ENCODE measurements around the gene FANCD2.
"Not testable (repeated sequence)": the region's sequence is repeated elsewhere in the genome, so short reads cannot be mapped to it uniquely, and the experiment has no call there.

The FANCD2 gene

DNA sequence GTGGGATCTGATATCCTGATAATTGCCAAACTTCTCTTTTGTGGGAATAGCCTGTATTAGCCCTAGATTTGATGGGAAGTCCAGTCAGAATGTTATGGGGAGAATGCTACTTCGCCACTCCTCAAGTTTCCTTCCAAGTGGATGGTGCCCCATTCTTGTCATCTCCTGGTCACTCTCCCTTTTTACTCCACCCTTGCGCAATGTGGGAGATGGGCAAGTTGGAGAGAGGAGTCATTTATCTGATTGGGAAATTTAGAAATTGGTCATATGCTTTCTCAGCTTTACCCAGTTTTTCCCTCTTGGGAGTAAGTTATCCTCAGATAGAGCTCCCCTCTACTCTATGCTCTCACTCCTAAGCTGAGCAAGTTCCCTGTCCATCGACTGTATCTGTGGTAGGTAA lies 67.4 kb downstream of the FANCD2 start:
- H3K4me3 Mint-ChIP-seq = no peak overlapping the region
- intact Hi-C loops (cut with micrococcal nuclease) = no loop called here
- H3K27ac Mint-ChIP-seq = no peak overlapping the region
- no peaks in the 10 kb centered on the region for H3K27me3 Mint-ChIP-seq
- no peaks in the 10 kb centered on the region for H3K4me1 Mint-ChIP-seq (ENCODE audit: low read depth)
- no peaks in the 10 kb centered on the region for H3K9me3 Mint-ChIP-seq
- peaks cover 22% of the 10 kb centered on the region for H3K36me3 Mint-ChIP-seq (ENCODE audit: low read depth)

DNA sequence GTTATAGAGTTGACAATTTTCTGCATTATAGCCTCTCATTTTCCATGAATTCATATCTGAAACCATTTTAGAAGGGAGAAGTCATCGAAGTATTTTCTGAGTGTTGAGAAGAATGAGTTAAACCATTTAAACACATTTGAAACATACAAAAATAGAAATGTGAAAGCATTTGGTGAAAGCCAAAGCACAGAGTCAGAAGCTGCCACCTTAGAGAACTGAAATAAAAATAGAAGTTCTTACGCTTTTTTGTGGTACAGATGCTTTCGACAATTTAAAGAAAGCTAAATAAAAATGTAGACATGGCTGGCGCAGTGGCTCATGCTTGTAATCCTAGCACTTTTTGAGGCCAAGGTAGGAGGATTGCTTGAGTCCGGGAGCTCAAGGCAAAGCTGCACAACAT lies 72.8 kb downstream of the FANCD2 start:
- intact Hi-C loops (cut with micrococcal nuclease) = no loop called here
- Mint-ChIP-seq H3K4me3 (no peak overlapping the region), H3K9me3 (no peaks in the 10 kb centered on the region), H3K4me1 (ENCODE audit: low read depth) (no peaks in the 10 kb centered on the region), H3K27me3 (no peaks in the 10 kb centered on the region), H3K36me3 (ENCODE audit: low read depth) (peaks cover 9% of the 10 kb centered on the region), H3K27ac (no peak overlapping the region)

DNA sequence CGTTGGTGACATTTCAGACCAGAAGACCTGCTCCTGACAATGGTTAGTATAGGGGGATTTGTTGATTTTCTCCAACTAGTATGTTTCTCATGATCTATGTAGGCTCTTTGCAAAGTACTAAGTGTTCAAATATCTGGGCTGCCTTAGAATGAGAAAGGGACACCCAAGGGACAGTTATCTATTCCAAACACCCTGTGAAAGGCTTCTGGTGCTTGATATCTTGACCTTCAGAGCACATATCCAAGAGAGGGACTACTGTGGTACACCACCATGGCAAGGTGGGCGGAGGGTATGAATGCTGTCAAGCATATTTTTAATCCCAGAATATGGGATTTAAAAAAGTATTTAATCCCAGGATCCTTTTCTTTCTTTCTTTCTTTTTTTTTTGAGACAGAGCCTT lies 80.7 kb downstream of the FANCD2 start:
- intact Hi-C loops (cut with micrococcal nuclease) = no loop called here
- H3K4me1 Mint-ChIP-seq (ENCODE audit: low read depth) = no peaks in the 10 kb centered on the region
- H3K36me3 Mint-ChIP-seq (ENCODE audit: low read depth) = no peaks in the 10 kb centered on the region
- H3K27me3 Mint-ChIP-seq = no peaks in the 10 kb centered on the region
- H3K9me3 Mint-ChIP-seq = no peaks in the 10 kb centered on the region
- no peak overlapping the region for H3K27ac Mint-ChIP-seq
- H3K4me3 Mint-ChIP-seq = no peak overlapping the region

DNA sequence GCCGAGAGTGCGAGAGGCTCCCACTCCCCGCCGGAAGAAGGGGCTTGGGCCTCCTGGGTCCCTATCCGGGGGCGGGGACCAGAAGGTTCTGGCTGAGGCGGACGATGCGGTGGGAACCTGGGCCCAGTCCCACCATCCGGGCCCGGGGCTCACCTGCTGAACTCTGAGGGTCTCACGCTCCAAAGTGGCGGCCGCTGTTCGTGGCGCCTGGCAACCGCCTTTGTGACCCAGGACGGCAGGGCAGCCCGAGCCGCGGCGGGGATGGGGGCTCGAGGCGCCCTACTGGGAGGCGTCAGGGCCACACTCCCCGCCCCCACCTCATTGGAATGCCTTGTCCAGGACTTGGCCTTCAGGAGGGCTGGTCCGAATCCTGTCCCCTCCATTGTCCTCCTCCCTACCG lies 81.9 kb downstream of the FANCD2 start, which contains the start of gene FANCD2OS:
Gene FANCD2OS, minus strand, starts transcription at position 165 of the 400 bp plus-strand sequence. CDS start 3,481 bp downstream, outside the sequence.
- H3K4me1 Mint-ChIP-seq (ENCODE audit: low read depth) = no peaks in the 10 kb centered on the region
- H3K36me3 Mint-ChIP-seq (ENCODE audit: low read depth) = no peaks in the 10 kb centered on the region
- H3K27me3 Mint-ChIP-seq = no peaks in the 10 kb centered on the region
- no peaks in the 10 kb centered on the region for H3K9me3 Mint-ChIP-seq
- H3K27ac Mint-ChIP-seq = no peak within 1 kb of the TSS
- no peak within 1 kb of the TSS for H3K4me3 Mint-ChIP-seq
- intact Hi-C loops (cut with micrococcal nuclease) = no loop called here

DNA sequence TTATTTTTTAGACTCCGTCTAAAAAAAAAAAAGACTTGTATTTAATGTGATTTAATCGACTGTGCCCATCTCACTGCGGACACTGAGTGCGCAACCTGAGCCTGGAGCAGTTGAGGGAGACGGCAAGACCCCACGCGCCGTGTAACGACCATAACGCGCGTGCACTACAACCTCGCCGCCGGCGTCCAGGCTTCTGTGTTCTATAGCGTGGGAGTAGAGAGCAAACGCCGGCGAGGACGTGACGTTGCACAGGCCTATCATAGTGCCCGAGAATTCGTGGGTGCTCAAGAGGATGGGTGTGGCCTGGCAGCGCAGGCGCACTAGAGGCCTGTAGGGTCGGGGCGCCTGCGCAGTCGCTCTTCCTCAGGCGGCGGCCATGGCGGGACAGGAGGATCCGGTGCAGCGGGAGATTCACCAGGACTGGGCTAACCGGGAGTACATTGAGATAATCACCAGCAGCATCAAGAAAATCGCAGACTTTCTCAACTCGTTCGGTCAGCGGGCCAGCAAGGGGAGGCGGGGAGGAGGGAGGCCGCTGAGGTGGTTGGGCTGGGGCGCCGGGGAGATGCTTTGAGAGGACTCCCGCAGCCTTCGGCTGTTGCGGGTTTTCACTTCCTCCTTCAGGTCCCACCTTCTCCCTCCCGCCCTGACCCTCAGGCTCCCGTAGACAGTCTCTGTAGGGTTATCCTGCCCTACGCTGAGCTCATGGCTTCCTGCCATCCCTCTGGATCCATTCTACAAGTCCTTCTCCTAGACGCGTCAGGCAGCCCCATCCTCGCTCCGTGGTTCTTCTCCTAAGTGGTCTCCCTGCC lies 89.3 kb downstream of the FANCD2 start, which contains the start of gene BRK1:
Gene BRK1, plus strand, starts transcription at position 350 of the 812 bp plus-strand sequence. Its CDS starts 27 bp downstream, at position 377.
- Mint-ChIP-seq H3K36me3 (ENCODE audit: low read depth) (peaks cover 38% of the 10 kb centered on the region), H3K27me3 (no peaks in the 10 kb centered on the region), H3K9me3 (no peaks in the 10 kb centered on the region), H3K27ac (peak within 1 kb of the TSS; percentile 89), H3K4me1 (ENCODE audit: low read depth) (peaks cover 22% of the 10 kb centered on the region), H3K4me3 (peak within 1 kb of the TSS; percentile 96)
- intact Hi-C loops (cut with micrococcal nuclease) = loop anchor here (1.0 kb wide), 1 partner anchor 89 kb away; the partner anchor contains the start of gene FANCD2

DNA sequence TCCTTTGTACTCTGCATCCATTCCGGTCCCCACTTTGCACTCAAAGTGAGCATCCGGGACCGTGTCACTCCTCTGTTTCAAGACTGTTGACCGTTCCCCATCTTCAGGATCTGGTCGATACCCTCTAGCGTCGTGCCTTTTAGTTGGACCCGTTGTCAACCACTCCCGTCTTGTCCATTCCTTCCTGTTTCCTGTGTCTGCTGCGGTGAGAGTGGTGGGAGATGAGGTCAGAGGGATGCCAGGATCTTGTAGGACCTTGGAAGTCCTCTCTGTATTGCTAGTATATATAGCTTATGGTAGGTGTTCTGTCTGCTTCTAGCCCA lies 89.9 kb downstream of the FANCD2 start:
- H3K36me3 Mint-ChIP-seq (ENCODE audit: low read depth) = peaks cover 44% of the 10 kb centered on the region
- peaks cover 22% of the 10 kb centered on the region for H3K4me1 Mint-ChIP-seq (ENCODE audit: low read depth)
- intact Hi-C loops (cut with micrococcal nuclease) = no loop called here
- H3K27me3 Mint-ChIP-seq = no peaks in the 10 kb centered on the region
- no peaks in the 10 kb centered on the region for H3K9me3 Mint-ChIP-seq
- peak overlapping the region; percentile 89 for H3K27ac Mint-ChIP-seq
- peak overlapping the region; percentile 96 for H3K4me3 Mint-ChIP-seq

DNA sequence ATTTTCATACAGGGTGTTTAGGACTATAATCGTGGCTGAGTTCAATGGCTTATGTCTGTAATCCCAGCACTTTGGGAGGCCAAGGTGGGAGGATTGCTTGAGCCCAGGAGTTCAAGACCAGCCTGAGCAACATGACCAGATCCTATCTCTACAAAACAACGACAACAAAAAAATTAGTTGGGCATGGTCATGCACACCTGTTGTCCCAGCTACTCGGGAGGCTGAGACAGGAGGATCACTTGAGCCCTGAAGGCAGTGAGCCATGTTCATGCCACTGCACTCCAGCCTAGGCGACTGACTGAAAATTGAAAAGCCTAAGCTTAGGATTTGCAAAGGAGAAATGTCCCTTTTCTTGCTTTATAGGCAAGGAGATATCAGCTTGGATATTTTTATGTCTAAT lies 90.7 kb downstream of the FANCD2 start:
- Mint-ChIP-seq H3K9me3 (no peaks in the 10 kb centered on the region), H3K36me3 (ENCODE audit: low read depth) (peaks cover 47% of the 10 kb centered on the region), H3K4me1 (ENCODE audit: low read depth) (peaks cover 22% of the 10 kb centered on the region), H3K27me3 (no peaks in the 10 kb centered on the region), H3K27ac (no peak overlapping the region), H3K4me3 (no peak overlapping the region)
- intact Hi-C loops (cut with micrococcal nuclease) = no loop called here

DNA sequence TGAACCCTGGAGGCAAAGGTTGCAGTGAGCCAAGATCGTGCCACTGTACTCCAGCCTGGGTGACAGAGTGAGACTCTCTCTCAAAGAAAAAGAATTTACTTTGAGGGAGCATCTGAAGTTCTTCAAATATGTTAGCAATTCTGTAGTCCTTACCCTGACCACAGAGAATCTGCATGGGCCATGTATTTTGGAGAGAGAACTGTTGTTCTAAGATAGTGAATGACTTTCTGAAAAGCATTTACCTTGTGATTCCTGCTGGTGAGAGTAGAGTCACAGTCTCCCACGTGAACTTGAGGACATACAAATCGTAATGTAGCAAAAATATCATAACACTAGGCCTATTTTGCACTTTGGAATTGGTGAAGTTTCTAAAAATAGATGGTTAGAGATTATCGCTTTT lies 93.1 kb downstream of the FANCD2 start:
- Mint-ChIP-seq H3K36me3 (ENCODE audit: low read depth) (peaks cover 70% of the 10 kb centered on the region), H3K27ac (no peak overlapping the region)

DNA sequence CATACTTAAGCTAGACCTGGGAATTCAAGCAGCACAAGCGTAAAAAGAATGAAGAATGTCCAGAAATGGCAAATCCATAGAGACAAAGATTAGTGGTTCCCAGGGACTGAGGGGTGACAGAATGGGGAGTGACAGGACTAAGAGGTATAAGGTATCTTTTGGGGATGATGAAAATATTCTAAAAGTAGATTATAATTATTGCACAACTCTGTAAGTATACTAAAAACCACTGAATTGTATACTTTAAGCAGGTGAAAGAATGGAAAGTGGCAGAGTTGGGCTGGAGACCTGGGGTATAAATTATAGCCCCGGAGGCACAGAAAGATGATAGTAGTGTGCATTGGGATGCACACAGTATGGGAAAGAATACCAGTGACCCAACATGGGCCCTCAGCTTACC lies 94.8 kb downstream of the FANCD2 start:
- Mint-ChIP-seq H3K9me3 (no peaks in the 10 kb centered on the region), H3K36me3 (ENCODE audit: low read depth) (peaks cover 79% of the 10 kb centered on the region), H3K27ac (no peak overlapping the region)

More for the DNA sequence above, 93.1 kb downstream of the FANCD2 start:
- Mint-ChIP-seq H3K4me1 (ENCODE audit: low read depth) (peaks cover 31% of the 10 kb centered on the region), H3K27me3 (no peaks in the 10 kb centered on the region), H3K4me3 (no peak overlapping the region), H3K9me3 (no peaks in the 10 kb centered on the region)
- intact Hi-C loops (cut with micrococcal nuclease) = no loop called here

DNA sequence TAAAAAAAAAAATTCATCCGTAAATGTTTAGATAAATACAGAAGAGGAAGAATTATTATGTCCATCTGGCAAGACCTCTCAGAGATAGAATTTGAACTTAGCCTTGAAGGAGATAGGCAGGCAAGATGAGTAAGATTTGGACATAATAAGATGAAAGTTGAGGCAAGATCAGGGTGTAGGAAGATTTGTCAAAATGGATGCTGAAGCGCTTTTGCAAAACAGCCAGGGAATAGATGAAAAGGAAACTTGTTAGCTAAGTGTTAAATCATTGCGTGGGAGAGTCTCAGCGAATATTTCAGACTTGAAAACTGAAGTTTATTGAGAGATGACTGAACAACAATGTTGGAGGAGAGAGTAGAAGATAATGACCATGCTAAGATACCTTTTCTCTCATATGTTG lies 96.5 kb downstream of the FANCD2 start:
- Mint-ChIP-seq H3K27me3 (no peaks in the 10 kb centered on the region), H3K4me3 (no peak overlapping the region), H3K36me3 (ENCODE audit: low read depth) (peaks cover 91% of the 10 kb centered on the region), H3K27ac (no peak overlapping the region), H3K4me1 (ENCODE audit: low read depth) (peaks cover 18% of the 10 kb centered on the region), H3K9me3 (no peaks in the 10 kb centered on the region)
- intact Hi-C loops (cut with micrococcal nuclease) = no loop called here

More for the DNA sequence above, 94.8 kb downstream of the FANCD2 start:
- Mint-ChIP-seq H3K27me3 (no peaks in the 10 kb centered on the region), H3K4me1 (ENCODE audit: low read depth) (peaks cover 28% of the 10 kb centered on the region), H3K4me3 (no peak overlapping the region)
- intact Hi-C loops (cut with micrococcal nuclease) = no loop called here

DNA sequence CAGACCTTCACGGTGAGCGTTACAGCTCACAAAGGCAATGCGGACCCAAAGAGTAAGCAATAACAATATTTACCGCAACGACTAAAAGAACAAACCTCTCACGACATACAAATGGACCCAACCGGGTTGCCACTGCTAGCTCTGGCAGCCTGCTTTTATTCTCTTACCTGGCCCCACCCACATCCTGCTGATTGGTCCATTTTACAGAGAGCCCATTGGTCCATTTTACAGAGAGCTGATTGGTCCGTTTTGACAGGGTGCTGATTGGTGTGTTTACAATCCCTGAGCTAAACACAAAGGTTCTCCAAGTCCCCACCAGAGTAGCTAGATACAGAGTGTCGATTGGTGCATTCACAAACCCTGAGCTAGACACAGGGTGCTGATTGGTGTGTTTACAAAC lies 109.6 kb downstream of the FANCD2 start:
- H3K27me3 Mint-ChIP-seq; H3K27ac Mint-ChIP-seq; H3K36me3 Mint-ChIP-seq (ENCODE audit: low read depth); H3K4me1 Mint-ChIP-seq (ENCODE audit: low read depth); H3K4me3 Mint-ChIP-seq; H3K9me3 Mint-ChIP-seq; intact Hi-C loops (cut with micrococcal nuclease): not testable (repeated sequence)

DNA sequence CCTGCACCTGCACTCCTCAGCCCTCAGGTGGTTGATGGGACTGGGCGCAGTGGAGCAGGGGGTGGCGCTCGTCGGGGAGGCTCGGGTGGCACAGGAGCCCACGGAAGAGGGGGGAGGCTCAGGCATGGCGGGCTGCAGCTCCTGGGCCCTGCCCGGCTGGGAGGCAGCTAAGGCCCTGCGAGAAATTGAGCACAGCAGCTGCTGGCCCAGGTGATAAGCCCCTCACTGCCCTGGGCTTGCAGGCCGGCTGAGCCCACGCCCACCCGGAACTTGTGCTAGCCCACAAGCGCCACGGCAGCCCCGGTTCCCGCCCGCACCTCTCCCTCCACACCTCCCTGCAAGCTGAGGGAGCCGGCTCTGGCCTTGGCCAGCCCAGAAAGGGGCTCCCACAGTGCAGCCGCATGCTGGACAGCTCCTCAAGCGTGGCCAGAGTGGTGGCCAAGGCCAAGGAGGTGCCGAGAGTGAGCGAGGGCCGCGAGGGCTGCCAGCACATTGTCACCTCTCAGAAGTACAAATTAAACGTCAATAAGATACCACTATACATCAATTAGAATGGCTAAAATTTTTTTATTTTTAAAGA lies 110.3 kb downstream of the FANCD2 start:
- intact Hi-C loops (cut with micrococcal nuclease) = no loop called here
- Mint-ChIP-seq H3K4me3 (no peak overlapping the region), H3K36me3 (ENCODE audit: low read depth) (peaks cover 2% of the 10 kb centered on the region), H3K4me1 (ENCODE audit: low read depth) (peaks cover 8% of the 10 kb centered on the region), H3K27ac (no peak overlapping the region), H3K27me3 (peaks cover 6% of the 10 kb centered on the region), H3K9me3 (peaks cover 6% of the 10 kb centered on the region)

DNA sequence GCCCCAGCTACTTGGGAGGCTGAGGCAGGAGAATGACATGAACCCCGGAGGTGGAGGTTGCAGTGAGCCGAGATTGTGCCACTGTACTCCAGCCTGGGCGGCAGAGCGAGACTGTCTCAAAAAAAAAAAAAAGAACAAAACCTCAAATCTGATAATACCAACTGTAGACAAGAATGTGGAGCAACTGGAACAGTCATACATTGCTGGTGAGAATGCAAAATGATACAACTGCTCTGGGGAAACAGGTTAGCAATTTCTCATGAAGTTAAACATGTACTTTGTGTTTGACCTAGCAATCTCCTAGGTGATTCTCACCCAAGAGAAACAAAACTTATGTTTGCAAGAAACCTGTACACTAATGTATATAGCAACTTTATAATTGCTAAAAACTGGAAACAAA lies 110.9 kb downstream of the FANCD2 start:
- peaks cover 9% of the 10 kb centered on the region for H3K36me3 Mint-ChIP-seq (ENCODE audit: low read depth)
- H3K27ac Mint-ChIP-seq = no peak overlapping the region
- H3K9me3 Mint-ChIP-seq = peaks cover 6% of the 10 kb centered on the region
- H3K4me1 Mint-ChIP-seq (ENCODE audit: low read depth) = peaks cover 8% of the 10 kb centered on the region
- intact Hi-C loops (cut with micrococcal nuclease) = no loop called here
- peaks cover 6% of the 10 kb centered on the region for H3K27me3 Mint-ChIP-seq
- H3K4me3 Mint-ChIP-seq = no peak overlapping the region

DNA sequence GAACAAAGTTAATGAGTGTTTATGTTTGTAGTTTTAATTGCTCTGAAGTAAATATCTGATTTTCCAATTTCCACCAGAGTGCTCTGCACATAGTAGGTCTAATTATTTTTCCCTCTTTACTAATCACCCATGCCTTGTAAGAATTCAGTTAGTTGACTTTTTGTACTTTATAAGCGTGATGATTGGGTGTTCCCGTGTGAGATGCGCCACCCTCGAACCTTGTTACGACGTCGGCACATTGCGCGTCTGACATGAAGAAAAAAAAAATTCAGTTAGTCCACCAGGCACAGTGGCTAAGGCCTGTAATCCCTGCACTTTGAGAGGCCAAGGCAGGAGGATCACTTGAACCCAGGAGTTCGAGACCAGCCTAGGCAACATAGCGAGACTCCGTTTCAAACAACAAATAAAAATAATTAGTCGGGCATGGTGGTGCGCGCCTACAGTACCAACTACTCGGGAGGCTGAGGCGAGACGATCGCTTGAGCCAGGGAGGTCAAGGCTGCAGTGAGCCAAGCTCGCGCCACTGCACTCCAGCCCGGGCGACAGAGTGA lies 114.8 kb downstream of the FANCD2 start:
- Mint-ChIP-seq H3K27ac (peak overlapping the region; percentile 99), H3K4me1 (ENCODE audit: low read depth) (peaks cover 11% of the 10 kb centered on the region), H3K36me3 (ENCODE audit: low read depth) (peaks cover 22% of the 10 kb centered on the region), H3K27me3 (no peaks in the 10 kb centered on the region), H3K9me3 (peaks cover under 1% of the 10 kb centered on the region), H3K4me3 (peak overlapping the region; percentile 80)
- intact Hi-C loops (cut with micrococcal nuclease) = loop anchor here (5.0 kb wide), 1 partner anchor 86 kb away; no protein-coding TSS in a partner anchor

Measured in dendritic cell treated with granulocyte-macrophage colony-stimulating factor and Interleukin-4, amounts not matched to agents 40 ng/mL and 50 ng/mL, for 4 days (primary cell).